GM18870 (cell line): Measurements from ENCODE around the gene CIC.

ENCODE experiments used
- ATAC-seq: cut with Tn5 transposase; IDR thresholded peaks from one replicate; pipeline ENCODE4 v1.9.1; 2021; ENCODE audit warnings: moderate library complexity; ENCODE audit not compliant: unreplicated experiment

Gene CIC

DNA sequence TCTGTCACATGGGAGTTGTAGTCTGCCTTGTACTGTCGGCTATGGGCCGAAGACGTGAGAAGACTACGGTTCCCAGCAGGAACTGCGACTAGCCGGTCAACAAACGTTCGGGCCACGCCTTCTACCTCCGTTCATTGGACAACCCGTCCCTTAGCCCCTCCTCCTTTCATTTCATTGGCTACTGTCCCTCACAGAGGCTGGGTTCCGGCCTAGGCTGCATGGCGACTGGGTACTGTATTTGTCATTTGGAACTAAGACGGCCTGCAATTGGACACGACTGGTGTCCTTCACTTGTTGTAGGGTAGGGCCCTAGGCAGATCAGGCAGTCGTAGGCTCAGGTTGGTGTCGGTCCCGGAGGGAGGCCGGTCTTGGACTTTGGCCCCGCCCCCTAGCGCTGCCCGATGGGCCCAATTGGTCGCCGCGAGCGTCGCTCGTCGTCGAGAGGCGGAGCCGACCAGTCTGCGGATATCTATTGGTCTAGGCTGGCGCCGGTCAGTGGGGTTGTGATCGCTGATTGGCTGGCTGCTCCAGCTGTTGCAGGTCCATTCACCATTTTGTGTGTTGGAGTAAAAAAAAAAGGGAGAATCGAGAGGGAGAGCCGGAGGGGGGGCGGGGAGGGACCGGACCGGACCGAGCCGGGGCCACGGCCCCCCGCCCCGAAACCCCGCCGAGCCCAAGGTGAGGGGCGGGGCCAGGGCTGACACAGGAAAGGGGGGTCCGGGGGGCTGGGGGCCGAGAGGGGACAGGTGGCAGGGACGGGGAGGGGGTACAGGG, at the start of gene CIC:
Gene CIC (plus strand): TSS at position 549 of the 774 bp plus-strand sequence. CDS start 2,532 bp downstream, outside the sequence.
- ATAC-seq, result peak; percentile 77

GRCh38 chr19:42219812-42220750, 49.0 kb upstream of the CIC start, which contains the start of gene ZNF526:
ZNF526 (plus strand) TSS chr19:42220312; CDS start chr19:42224404, 4,092 bp downstream.
- peak; percentile 54 for ATAC-seq

- no peak for ATAC-seq
Measured at GRCh38 chr19:42220751-42221097, 48.3 kb upstream of the CIC start.

DNA sequence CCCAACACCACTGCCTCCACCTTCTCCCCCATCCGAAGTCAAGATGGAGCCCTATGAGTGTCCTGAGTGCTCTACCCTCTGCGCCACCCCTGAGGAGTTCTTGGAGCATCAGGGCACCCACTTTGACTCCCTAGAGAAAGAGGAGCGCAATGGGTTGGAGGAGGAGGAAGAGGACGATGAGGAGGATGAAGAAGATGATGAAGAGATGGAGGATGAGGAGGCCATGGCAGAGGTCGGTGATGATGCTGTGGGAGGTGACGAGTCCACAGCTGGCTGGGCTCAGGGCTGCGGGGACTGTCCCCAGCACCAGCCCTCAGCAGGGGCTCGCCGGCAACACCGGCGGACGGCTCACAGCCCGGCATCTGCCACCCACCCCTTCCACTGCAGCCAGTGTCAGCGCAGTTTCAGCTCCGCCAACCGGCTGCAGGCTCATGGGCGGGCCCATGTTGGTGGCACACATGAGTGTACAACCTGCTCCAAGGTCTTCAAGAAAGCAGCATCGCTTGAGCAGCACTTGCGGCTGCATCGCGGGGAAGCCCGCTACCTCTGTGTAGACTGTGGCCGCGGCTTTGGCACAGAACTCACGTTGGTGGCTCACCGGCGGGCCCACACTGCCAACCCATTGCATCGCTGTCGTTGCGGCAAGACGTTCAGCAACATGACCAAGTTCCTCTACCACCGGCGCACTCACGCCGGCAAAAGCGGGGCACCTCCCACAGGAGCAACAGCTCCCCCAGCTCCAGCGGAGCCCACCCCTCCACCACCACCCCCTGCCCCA, 43.9 kb upstream of the CIC start:
- ATAC-seq, result no peak

DNA sequence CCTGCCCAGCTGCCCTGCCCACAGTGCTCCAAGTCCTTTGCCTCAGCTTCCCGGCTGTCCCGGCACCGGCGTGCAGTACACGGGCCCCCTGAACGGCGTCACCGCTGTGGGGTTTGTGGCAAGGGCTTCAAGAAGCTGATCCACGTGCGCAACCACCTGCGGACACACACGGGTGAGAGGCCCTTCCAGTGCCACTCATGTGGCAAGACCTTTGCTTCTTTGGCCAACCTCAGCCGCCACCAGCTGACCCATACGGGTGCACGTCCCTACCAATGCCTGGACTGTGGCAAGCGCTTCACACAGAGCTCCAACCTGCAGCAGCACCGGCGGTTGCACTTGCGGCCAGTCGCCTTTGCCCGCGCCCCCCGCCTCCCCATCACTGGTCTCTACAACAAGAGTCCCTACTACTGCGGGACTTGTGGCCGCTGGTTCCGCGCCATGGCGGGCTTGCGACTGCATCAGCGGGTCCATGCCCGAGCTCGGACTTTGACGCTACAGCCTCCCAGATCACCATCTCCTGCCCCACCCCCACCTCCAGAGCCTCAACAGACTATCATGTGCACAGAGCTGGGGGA, 43.2 kb upstream of the CIC start:
- no peak for ATAC-seq

DNA sequence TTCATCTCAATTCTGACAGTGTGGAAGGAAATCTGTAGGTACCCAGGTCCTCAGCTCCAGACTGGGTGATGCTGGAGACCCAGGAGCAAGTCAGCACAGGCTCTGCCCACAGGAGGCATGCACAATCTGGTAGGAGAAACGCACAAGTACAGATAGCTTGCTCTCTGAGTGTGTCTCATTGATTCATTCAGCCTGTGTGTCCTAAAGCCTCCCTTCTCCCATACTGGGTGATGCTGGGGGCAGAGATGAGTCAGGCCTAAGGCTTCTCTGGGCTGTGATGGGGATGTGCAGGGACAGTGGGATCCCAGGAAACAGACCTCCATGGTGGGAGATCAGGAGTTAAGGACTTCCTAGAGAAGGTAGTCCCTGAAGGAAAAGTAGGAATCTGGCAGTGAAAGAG, 42.2 kb upstream of the CIC start:
- ATAC-seq, result no peak

GRCh38 chr19:42228641-42229040, 40.4 kb upstream of the CIC start:
- ATAC-seq, result no peak

DNA sequence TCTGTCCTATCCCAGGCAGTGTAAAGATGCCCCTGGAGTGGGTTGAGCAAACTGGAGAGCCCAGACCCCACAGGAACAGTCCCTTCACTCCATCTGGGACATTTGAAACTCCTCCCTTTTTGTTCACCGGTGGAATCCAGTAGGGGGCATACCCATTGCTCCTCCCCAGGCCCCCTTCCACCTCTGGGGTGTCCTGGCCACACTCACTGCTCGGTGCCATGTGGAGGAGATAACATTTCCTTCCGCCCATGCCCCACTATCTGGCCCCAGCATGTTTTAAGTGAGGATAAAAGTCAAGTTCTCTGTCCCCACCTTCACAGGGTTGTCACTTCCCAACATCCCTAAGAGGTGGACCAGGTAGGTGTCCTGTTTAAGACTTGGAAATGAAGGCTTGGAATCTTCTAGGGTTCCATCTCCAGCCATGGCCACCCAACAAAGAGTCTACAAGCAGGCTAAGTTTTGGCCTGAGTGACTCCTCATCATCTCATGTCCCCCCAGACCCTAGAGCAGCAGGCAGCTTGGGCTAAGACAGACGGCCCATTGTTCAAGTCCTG, 39.7 kb upstream of the CIC start:
- ATAC-seq, result no peak

GRCh38 chr19:42229855-42230351, 39.1 kb upstream of the CIC start:
- no peak for ATAC-seq

GRCh38 chr19:42230571-42230970, 38.5 kb upstream of the CIC start:
- ATAC-seq, result no peak

DNA sequence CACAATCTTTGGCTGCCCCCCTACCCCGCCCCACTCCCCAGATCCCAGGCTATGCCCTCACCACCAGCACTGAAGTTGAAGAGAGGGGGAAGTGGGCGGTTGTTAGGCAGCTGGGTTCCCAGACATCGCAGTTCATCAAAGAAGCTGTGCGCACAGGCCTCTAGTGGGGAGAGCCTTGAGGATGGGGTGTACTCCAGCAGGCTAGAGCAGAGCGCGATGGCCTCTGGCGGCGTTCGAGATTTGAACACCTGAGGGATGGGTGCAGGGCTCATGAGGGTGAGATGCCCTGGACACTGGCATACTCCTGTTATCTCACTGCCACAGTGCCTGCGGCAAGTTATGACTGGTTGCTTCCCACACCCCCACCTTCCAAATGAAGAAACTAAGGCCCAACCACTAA, 36.6 kb upstream of the CIC start:
- no peak for ATAC-seq

GRCh38 chr19:42233106-42233505, 35.9 kb upstream of the CIC start:
- no peak for ATAC-seq

DNA sequence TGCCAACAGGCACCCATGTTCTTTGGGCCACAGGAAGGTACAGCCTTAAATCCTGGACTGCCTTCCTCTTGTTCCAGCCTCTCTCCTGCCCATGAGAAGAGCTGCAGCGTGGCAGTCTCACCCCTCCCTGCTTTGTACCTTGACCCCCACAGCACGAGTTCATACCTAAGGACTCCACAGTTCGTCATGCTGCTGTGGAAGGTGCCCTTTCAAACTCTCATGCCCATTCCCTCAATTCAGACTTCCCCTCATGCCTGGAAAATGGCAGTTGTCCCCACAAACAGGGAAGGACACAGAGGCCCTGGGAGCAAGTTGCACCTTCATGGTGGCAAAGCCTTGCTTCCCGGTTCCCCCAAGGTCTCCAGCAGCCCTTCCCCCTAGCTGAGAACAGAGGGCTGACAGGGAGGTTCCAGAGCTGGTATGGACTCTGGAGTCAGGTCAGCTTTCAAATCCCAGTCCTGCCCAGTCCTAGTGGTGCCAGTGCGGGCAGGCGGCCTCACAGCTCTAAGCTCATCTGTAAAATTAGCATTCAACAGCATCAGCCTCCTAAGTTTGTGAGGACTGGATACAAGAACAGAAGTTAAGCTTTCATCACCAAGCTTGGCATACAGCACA, 35.3 kb upstream of the CIC start:
- ATAC-seq, result no peak

DNA sequence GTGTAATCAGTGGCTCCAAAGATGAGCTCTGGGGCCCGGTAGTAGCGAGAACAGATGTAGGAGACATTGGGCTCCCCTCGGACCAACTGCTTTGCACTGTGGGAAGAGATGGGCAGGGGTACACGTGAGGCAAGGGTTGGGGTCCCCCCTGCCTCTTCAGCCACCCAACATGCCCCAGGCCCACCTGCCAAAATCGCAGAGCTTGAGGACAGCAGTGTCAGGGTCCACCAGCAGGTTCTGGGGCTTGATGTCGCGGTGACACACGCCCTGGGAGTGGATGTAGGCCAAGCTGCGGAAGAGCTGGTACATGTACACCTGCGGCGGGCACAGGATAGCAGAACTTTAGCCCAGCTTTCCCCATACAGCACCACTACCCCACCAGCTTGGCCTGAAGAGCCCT, 34.7 kb upstream of the CIC start:
- no peak for ATAC-seq

DNA sequence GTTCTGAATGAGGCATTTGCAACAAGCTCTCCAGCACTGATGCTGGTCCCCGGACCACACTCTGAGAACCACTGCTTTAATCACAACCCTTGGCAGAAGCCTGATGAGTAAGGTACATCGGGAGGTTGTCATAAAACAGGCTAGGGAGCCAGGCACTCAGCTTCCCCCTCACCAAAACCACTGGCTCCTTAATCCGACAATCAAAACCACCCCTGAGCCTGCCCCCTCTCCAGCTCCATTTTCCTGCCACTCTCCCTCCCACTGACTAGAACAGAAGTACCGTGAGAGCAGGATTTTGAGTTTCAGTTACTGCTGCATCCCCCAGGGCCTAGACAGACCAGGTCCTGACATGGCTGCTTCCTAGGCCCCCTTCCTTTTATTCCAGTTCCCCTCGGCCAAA, 33.9 kb upstream of the CIC start:
- ATAC-seq, result no peak

DNA sequence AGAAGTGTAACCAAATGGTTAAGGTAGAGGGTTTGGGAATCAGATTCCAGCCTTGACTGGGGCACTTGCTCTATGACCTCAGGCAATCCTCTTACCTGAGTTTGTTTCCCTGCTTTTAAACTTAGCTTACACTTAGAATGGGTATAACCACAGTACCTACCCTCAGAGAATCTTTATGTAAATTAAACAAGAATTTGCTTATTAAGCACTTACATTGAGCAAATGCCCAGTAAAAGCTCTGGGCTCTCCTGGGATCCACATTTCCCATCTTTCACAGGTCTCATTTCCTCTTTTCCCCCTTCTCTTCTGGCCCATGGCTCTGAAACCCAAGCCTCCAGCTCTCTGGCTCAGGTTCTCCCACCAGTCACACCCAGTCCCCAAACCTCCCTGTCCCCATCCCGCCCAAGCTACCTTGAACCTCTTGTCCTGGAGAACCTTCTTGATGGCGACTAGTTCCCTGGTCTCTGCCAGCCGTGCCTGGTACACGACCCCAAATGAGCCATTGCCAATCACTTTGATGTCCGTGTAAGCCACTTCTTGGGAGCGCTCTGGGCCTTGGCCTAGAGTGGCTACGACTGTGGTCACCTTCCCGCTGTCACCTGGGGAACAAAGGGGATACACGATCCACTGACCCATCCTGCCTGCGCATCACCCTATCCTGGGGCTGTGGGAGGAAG, 29.4 kb upstream of the CIC start:
- ATAC-seq, result no peak

DNA sequence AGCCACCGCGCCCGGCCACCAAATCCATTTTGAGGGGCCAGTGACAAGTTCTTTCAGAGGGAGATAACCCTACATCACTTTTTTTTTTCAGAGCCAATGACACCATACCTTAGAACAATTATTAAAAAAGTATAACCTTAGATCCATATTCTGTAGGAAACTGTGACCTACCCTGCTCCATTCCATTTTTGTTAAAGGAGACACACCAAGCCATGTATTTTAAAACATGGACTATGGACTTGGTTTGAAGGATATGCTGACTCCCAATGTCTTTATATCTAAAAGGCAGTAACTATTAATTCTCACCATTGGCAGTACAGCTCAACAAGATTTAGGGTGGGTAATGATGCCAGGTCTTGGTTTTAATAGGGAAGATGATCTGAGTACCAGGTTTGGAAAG, 27.8 kb upstream of the CIC start:
- no peak for ATAC-seq

GRCh38 chr19:42242069-42242511, 27.0 kb upstream of the CIC start:
- ATAC-seq, result no peak
